GM19463 (cell line): ENCODE results near the gene TAS2R60.
A peak's percentile ranks its signal among the peaks of the same experiment; 100 is the strongest.
"Not testable (repeated sequence)": the region's sequence is repeated elsewhere in the genome, so short reads cannot be mapped to it uniquely, and the experiment has no call there.

Experiments
- ATAC-seq: cut with Tn5 transposase; IDR thresholded peaks from one replicate; pipeline ENCODE4 v1.9.1; 2021; ENCODE audit warnings: mild to moderate bottlenecking, moderate library complexity; ENCODE audit not compliant: unreplicated experiment

TAS2R60 gene

DNA sequence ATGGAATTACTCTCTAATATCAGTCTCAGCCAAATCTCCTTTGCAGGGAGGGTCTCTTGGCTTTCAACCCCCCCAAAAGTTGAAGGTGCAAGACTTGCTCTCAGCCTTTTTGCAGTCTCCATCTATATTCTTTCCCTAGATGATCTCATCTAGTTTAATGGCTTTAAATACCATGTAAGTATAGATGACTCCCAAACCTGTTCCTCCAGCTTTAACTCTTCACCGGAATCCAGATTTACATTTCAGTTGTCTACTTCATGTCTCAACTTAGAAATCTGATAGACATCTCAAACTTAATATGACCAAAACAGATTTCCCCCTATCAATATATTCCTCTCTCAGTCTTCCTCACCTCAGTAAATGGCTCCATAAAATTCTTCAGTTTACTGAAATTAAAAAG, 24.5 kb downstream of the TAS2R60 start:
- ATAC-seq: no peak

DNA sequence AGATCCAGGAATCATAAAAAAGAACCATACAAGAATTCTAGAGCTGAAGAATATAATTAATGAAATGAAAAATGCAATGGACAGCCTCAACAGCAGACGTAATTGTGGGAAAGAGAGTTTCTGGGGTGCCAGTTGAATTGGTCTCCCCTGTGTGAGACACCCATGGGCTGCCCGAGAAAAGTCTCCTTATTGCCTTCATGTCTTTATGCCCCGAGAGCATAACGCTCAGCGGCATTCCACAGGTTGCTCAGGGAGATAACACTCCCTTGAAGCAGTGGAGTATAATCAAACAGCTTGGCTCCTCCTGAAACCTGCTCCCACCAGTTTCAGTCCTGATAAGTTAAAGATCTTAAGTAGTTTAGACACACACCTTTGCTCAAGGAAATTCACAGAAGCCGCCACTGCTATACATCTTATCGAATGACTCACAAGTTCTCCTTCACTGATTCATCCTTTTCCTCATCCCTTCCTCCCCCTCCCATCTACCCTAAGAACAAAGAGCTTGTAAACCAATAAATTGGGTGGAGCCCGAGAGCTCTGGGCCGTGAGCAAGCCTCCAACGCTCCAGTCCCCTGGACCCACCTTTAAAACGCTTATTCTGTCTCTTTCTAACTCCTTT, 28.9 kb downstream of the TAS2R60 start:
- not testable (repeated sequence) for ATAC-seq

GRCh38 chr7:143477501-143478150, 34.4 kb downstream of the TAS2R60 start, which contains the start of gene TAS2R41:
Gene TAS2R41 (plus strand): TSS chr7:143477873. CDS start chr7:143477873, 0 bp downstream.
- ATAC-seq: no peak

- no peak for ATAC-seq
These were observed 36.0 kb downstream of the TAS2R60 start for GRCh38 chr7:143479055-143479766.

GRCh38 chr7:143480501-143480900, 37.2 kb downstream of the TAS2R60 start:
- ATAC-seq: no peak

DNA sequence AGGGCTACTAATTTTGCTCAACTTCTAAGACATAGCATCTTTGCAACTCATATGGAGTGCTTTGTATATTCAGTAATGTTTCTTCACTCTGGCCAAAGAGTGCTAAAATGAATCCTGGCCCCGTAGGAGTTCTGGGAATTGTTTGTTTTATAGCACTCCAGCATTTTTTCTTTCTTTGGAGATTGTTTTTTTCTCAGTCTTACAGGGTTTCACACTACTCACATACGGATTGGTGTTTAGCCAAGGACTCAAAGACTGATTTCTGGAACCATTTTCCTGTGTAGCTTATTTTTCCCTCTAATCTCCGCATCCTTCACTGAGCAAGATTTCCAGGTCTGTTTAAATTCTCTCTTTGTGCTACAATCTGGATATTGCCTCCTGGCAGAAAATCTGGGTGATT, 40.9 kb downstream of the TAS2R60 start:
- no peak for ATAC-seq

DNA sequence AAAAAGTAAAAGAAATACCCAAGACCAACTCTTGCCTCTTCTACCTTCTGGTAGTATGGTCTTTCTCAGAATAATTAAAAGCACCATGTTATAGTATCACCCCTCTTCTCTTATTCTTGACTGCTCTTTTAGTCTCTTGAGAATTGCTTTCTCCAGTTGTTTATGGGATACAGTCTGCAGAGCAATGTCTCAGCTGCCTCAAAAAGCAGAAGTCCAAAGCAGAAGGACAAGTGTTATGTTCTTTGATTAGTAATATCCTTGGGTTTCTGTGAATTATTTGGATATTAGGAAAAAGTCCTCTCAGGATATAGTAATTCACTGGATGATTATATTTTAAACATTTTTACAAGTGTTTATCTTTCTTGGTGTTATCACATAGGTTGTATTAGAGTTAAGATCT, 41.8 kb downstream of the TAS2R60 start:
- no peak for ATAC-seq

GRCh38 chr7:143485500-143485899, 42.2 kb downstream of the TAS2R60 start:
- no peak for ATAC-seq

DNA sequence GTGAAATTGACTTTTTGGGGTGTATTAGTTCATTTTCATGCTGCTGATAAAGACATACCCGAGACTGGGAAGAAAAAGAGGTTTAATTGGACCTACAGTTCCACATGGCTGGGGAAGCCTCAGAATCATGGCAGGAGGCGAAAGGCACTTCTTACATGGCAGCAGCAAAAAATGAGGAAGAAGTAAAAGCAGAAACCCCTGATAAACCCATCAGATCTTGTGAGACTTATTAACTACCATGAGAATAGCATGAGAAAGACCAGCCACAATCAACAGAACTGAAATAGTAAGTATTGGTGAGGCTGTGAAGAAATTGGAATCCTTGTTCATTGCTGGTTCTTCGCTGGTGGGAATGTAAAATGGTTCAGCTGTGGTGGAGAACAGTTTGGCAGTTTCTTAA, 43.0 kb downstream of the TAS2R60 start:
- not testable (repeated sequence) for ATAC-seq

DNA sequence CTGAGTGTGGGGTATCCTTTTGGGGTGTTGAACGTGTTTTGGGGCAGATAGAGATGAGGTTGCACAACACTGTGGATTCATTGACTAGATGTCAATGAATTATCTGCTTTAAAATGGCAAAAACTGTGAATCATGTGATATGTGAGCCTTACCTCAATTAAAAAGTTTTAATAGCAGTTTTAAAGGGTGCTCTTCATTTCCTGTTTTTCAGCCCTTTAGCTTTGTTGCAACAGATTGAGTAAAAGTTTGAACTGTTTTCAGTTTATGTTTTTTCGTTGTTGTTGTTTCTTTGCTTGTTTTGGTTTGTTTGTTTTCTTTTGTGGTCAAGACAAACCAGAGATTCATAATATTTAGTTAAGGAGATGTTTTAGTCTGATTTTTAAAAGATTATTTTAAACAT, 43.8 kb downstream of the TAS2R60 start:
- no peak for ATAC-seq

- ATAC-seq: peak; percentile 66
These were observed 44.3 kb downstream of the TAS2R60 start for GRCh38 chr7:143487566-143487965.

GRCh38 chr7:143490717-143491306, 47.6 kb downstream of the TAS2R60 start:
- peak; percentile 42 for ATAC-seq

- no peak for ATAC-seq
These were observed 48.8 kb downstream of the TAS2R60 start for GRCh38 chr7:143492043-143492471.

GRCh38 chr7:143492799-143493739, 49.8 kb downstream of the TAS2R60 start:
- ATAC-seq: no peak

- no peak for ATAC-seq
These were observed 50.5 kb downstream of the TAS2R60 start for GRCh38 chr7:143493751-143494150.
